ENCODE data around the gene ARHGEF26.
"Not testable (repeated sequence)": the region's sequence is repeated elsewhere in the genome, so short reads cannot be mapped to it uniquely, and the experiment has no call there.

ARHGEF26 gene, protein sequence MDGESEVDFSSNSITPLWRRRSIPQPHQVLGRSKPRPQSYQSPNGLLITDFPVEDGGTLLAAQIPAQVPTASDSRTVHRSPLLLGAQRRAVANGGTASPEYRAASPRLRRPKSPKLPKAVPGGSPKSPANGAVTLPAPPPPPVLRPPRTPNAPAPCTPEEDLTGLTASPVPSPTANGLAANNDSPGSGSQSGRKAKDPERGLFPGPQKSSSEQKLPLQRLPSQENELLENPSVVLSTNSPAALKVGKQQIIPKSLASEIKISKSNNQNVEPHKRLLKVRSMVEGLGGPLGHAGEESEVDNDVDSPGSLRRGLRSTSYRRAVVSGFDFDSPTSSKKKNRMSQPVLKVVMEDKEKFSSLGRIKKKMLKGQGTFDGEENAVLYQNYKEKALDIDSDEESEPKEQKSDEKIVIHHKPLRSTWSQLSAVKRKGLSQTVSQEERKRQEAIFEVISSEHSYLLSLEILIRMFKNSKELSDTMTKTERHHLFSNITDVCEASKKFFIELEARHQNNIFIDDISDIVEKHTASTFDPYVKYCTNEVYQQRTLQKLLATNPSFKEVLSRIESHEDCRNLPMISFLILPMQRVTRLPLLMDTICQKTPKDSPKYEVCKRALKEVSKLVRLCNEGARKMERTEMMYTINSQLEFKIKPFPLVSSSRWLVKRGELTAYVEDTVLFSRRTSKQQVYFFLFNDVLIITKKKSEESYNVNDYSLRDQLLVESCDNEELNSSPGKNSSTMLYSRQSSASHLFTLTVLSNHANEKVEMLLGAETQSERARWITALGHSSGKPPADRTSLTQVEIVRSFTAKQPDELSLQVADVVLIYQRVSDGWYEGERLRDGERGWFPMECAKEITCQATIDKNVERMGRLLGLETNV

DNA sequence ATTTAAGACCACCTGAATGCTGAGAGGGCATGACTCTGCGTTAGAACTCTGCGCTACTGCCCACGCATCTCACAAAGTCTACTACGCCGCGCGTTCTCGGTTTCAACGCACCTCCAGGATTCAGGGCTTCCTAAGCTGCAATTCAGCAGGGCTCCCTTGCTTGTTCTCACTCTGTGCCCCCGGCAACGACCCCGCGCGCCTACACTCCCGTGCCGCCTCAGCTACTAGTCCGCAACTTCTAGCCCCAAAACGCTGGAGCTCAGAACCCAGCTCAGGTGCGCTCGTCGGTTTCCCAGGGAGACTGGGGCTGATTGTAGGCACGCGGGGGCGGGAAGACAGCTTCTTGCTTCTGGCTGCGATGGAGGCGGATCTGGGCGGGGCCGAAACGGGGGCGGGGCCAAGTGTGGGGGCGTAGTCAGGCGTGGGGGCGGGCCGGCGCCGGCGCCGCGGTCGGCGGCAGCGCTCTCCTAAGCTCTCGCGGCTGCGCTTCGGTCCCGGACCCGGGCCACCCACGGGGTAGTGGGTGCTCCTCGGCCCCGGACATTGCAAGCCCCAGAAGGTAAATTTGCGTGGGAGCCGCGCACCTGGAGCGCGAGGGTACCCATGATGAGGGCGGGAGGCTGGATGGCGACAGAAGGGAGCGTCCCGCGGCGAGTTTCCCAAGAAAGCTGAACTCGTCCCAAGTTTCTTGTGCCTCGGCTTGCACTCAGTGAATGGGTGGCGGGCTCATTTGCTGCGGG is at the start of gene ARHGEF26:
ARHGEF26 (plus strand) TSS at position 430 of the 740 bp plus-strand sequence. CDS start 603 bp downstream, outside the sequence.
- peak; percentile 64 for DNase-seq

DNA sequence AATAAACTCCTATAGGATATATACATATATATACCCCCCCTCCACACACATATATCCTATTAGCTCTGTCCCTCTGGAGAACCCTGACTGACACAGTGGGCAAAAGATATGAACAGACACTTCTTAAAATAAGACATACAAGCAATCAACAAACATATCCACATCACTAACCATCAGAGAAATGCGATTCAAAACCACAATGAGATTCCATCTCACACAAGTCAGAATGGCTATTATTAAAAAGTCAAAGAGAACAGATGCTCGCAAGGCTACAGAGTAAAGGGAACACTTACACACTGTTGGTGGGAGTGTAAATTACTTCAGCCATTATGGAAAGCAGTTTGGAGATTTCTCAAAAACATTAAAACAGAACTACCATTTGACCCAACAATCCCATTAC is 46.2 kb upstream of the ARHGEF26 start:
- no peak for DNase-seq

DNA sequence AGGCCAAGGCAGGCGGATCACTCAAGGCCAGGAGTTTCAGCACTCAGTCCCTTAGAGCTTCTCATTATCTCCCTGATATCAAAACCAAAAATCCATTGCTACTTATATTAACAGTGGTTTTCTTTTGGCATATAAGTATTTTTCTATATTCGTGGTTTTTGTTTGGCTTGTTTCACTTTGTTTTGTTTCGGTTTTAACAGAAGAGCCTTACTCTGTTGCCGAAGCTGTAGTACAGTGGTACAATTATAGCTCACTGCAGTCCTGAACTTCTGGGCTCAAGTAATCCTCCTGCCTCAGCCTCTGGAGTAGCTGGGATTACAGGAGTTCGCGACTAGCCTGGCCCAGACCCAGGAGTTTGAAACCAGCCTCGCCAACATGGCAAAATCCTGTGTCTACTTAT is 42.5 kb upstream of the ARHGEF26 start:
- no peak for DNase-seq

DNA sequence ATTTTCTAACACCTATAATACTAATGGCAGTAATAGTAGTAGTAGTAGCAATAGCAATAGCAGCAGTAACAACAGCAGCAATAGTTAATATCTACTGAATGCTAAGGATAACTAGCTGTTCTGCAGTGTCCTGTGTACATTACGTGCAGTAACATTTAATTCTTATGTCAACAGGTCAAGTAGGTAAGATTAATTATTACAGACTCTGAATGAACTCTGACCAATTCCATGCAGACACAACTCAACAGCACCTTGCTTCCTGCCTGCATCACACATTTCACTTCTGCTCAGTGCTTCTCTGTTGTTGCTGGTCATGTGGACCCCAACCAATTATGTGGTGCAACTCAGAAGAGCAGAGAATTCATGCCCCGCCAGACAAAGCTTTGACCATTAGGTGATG is 39.9 kb upstream of the ARHGEF26 start:
- DNase-seq, result no peak

DNA sequence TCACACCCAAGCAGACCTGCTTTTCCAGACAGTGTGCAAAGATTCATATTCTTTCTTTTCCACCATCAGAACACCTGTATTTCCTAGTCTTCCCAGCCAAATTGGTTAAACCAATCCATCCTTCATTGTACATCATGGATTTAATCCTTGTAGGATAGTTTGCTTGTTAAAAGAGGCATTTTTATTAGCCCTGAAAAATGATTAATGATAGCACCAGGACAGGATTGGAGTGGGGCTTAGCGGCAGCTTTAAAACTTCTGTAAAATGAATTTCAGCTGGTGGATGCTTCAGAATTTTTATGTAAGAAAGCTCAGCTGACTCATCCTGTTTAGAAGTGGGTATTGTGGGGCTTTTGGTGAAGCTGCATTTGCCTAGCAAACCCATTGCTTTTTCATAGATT is 36.1 kb upstream of the ARHGEF26 start:
- DNase-seq, result no peak

- DNase-seq, result no peak
These were observed 35.4 kb upstream of the ARHGEF26 start for GRCh38 chr3:154085799-154086198.

GRCh38 chr3:154086286-154086685 is 34.9 kb upstream of the ARHGEF26 start:
- no peak for DNase-seq

DNA sequence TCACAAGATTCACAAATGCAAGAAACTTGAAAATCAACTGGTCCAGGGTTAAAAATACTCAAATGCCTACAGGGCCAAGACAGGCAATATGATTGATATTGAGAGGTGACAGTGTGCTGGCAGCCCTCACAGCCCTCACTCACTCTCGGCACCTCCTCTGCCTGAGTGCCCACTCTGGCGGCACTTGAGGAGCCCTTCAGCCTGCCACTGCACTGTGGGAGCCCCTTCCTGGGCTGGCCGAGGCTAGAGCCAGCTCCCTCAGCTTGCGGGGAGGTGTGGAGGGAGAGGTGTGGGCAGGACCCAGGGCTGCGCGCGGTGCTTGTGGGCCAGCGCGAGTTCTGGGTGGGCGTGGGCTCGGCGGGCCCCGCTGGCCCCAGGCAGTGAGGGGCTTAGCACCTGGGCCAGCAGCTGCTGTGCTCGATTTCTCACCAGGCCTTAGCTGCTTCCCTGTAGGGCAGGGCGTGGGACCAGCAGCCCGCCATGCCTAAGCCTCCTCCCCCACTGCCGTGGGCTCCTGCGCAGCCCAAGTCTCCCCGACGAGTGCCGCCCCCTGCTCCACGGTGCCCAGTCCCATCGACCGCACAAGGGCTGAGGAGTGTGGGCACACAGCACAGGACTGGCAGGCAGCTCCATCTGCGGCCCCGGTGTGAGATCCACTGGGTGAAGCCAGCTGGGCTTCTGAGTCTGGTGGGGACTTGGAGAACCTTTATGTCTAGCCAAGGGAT is 33.3 kb upstream of the ARHGEF26 start:
- not testable (repeated sequence) for DNase-seq

DNA sequence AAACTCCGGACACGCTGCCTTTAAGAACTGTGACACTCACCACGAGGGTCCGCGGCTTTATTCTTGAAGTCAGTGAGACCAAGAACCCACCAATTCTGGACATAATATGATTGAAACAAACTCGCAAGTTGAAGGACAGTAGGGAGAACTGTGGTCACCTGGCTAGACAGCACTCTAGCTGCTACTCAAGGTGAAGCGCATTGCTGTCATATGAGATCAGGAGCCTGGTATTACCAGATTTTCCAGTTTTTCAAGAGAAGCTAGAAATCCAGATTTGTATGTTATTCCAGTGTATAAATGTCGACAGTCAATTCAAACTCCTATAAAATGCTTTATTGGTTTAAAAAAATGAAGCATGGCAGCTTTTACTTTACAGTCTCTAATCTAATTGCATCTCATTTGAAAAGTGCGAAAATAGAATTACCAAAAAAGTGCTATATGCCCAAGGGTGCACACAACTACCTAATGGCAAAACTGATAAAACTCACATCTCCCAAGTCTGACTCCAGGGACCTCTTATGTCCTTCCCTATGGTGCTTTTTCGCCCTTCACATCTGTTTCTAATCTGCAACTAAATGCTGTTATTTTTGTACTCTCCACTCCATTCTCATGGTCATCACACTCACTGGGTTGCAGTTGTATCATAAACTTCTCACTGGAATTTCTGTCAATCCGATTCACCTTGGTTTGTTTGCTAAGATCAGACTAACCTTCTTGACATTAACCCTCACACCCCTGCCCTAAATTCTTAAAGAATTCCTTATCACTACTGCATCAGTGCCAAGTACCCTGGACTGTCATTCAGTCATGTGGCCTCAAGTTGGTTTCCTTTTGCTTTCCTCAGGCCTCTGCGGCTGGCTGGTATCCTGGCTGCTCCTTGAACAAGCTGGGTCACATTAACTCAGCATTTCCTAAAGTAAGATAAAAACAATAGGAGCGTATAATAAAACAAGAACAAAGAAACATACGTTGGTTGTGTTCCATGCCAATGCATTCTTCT is 31.5 kb upstream of the ARHGEF26 start:
- DNase-seq, result peak; percentile 15

DNA sequence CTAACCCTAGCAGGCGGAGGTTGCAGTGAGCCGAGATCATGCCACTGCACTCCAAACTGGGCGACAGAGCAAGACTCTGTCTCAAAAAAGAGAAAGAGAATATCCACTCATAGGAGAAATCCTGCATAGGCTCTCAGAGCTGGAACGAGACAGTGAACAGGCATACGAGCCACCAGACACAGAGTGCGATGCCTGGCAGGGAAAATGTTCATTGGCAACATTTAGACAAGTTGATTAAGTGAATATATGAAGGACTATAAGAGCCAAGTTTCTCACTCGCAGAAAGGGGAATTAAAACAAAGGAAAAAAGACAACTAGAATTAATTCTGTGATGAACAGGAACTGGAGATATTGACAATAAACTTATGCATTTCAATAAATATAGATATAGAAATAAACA is 27.1 kb upstream of the ARHGEF26 start:
- no peak for DNase-seq

GRCh38 chr3:154095832-154096421 is 25.3 kb upstream of the ARHGEF26 start:
- no peak for DNase-seq

DNA sequence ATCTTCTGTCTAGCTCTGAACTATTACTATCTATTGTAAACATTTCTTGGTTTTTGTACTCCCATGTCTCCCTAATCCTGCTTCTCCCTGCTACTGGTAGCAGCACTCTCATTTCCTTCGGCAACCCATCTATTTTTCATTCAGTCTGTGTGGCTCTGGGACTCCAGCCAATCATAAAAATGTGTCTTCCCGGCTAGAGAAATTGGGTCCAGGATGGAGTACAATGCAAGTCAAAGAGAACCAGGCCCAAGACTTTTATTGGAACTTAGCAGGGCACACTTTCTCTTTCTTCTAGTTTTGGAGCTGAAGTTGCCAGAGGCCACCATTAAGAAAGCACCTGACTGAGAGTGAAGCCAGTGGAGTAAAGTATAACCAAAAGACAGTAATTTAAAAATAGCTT is 22.8 kb upstream of the ARHGEF26 start:
- DNase-seq, result no peak

DNA sequence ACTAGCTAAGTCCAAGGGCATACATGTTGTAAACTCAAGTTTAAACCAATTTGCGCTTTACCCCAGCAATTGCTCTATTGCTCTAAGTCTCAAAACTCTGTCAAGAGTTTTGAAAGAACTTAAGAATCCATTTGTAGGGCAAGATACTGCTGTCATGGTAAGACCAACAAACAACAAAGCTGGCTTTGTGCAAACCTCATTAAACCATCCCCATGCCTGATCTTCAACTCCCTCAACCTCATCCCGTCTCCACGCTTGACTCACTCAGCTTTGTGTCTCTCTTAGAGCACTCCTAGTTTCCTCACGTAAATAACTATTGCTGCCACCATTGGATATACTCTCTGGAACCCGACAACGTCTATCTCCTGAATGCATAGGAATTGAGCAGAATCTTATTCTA is 20.6 kb upstream of the ARHGEF26 start:
- no peak for DNase-seq

- DNase-seq, result no peak
These were observed 19.9 kb upstream of the ARHGEF26 start for GRCh38 chr3:154101250-154101649.

- DNase-seq, result no peak
These were observed 19.0 kb upstream of the ARHGEF26 start for GRCh38 chr3:154102225-154102624.

DNA sequence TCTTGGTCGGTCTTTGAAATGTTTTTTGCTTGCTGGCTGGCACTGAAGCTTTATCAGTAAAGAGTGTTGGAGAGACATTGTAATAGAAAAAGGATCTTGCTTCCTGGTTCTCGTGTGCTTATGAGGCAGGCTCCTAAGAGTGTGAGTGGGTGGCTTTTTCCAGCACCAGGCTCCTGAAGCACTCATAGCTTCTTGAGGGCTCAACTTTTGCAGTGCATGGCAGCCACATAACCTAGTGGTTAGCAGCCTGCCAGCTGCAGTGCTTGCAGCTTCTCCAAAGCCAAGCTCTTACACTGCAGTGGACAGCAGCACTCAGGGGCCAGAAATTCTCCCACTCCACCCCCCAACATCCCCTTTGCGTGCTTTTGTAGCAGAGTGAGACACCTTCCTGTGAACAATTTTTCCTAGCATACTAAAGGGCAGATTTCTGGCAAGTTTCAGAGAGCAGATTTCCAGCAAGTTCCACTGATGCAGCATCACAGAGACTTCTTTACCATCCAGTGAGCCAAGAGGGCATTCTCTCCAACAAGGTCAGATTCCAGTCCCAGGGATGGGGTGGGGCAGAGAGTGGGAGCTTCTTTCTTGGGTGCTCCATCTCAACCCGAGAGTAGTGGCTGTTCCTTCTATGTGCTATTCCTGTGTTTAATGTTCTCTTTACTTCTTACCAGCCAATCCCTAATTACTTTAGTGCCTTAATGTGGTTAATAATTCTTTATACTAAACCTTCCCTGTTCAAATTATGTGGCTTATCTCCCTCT is 15.8 kb upstream of the ARHGEF26 start:
- DNase-seq, result peak; percentile 60

DNA sequence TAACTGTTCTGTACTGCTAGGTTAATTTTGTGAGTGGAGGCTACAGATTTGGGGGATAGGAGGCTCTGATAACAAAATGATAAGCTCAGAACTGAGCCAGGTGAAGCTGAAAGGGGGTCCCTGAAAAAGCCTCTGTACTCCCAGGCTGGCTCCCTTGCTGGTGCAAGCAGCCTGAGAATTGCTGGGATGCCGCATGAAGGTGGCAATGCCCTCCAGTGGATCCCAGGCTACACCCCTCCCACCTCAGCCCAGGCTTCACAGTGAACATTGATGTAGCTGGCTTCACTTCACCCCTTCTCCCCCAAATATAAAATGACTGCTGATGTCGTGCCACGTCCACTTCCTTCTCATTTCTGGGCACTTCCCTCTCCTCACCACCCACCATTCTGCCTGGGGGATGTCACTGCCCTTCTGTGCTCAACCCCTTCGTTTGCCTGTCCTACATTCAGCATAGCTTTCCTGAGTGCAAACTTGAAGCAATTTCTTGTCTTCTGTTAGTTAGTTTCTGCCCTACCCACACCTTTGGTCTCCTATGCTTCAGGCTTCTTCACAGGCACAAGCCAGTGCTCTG is 9.7 kb upstream of the ARHGEF26 start:
- DNase-seq, result no peak

DNA sequence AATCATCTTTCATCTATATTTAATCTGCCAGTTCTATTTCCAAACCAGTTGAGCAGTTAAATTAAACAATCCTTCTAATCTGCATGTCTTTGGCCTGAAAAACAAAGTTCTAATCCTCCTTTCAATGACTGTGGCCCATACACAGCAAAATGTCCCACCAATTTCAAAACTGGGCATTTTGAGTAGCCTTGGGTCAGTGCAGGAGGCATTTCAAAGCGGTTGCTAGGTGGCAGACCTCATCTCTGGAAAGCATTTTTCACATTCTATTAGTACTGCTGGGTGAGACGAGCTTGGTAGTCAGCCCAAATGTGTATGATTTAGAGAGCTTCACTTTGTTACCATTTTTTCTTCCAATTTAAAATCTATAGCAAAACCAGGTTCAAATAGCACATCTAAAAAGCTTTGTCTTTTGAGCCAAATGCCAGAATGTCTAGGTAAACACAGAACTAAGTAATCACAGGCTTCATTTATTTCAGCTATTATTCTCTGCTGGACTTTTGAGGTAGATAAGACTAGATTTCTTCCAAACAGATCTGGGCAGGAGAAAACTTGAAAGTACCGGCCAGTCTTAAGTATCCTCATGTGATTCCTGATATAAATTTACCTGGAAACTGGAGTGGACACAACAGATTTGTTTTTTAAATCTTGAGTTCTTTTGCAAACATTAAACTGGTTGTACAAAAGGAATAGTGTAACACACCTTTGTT is 8.9 kb upstream of the ARHGEF26 start:
- DNase-seq, result no peak

DNA sequence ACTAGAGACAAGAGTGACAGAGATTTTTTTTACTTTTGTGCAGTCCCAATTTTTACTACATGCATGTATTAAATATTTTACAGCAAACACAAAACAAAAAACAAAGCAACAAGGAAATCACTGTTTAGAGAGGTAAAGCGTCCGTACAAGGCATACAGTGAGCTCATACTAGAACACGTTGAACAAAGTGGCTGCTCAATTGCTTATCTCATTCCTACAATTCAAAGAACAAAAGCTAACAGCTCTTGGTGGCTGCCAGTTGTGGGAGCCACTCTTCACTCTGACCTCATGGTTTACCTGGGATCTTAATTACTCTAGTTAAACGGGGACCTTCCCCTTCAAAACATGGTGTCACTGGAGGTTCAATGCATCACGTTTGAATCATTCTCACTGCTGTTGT is 7.6 kb upstream of the ARHGEF26 start:
- DNase-seq, result no peak

All from DMS79 (cell line).